ENCODE data around the gene PRDM1.

Gene PRDM1

GRCh38 chr6:106118835-106119431, 32.8 kb downstream of the PRDM1 start:
- H3K27me3 ChIP-seq (ENCODE audit: insufficient read depth, low read length, poor library complexity, severe bottlenecking): no peaks in the 10 kb centered on the region

GRCh38 chr6:106119546-106119945, 33.4 kb downstream of the PRDM1 start:
- Histone ChIP-seq H3K4me3 (ENCODE audit: low read length, poor library complexity, severe bottlenecking) (no peak overlapping the region), H3K9ac (ENCODE audit: low read depth, low read length, poor library complexity, severe bottlenecking) (no peak overlapping the region), H3K79me2 (ENCODE audit: insufficient read depth, low read length) (no peaks in the 10 kb centered on the region), H3K9me3 (ENCODE audit: insufficient read depth, low read depth, low read length) (no peaks in the 10 kb centered on the region), H3K36me3 (ENCODE audit: insufficient read depth, low read length) (no peaks in the 10 kb centered on the region), H3K4me2 (ENCODE audit: low read depth, low read length, poor library complexity, severe bottlenecking) (no peak overlapping the region), H3K27me3 (ENCODE audit: insufficient read depth, low read length, poor library complexity, severe bottlenecking) (no peaks in the 10 kb centered on the region), H4K20me1 (ENCODE audit: insufficient read depth, low read length, poor library complexity, severe bottlenecking) (no peaks in the 10 kb centered on the region), H3K9me2 (replicated peaks; ENCODE audit: low read depth, low read length) (no peaks in the 10 kb centered on the region), H2AFZ (ENCODE audit: low read length) (peak overlapping the region; percentile 5; the same call in 1 of the 2 replicates), H3K4me1 (ENCODE audit: insufficient read depth, low read length, poor library complexity, severe bottlenecking) (peaks cover 51% of the 10 kb centered on the region), H3F3A (ENCODE audit: low read depth) (peaks cover 3% of the 10 kb centered on the region; the same call in 1 of the 2 replicates)
- no peak for TF ChIP-seq CTCF (conservative IDR thresholded peaks at IDR 0.05; ENCODE audit: low read length)
- no peak for TF ChIP-seq EZH2phosphoT487 (IDR thresholded peaks at IDR 0.05; ENCODE audit: borderline replicate concordance)

More at GRCh38 chr6:106118835-106119431, 32.8 kb downstream of the PRDM1 start:
- H3K9ac ChIP-seq (ENCODE audit: low read depth, low read length, poor library complexity, severe bottlenecking): no peak overlapping the region
- H3K4me1 ChIP-seq (ENCODE audit: insufficient read depth, low read length, poor library complexity, severe bottlenecking): peaks cover 57% of the 10 kb centered on the region
- no peak overlapping the region for H3K4me3 ChIP-seq (ENCODE audit: low read length, poor library complexity, severe bottlenecking)
- H3K9me3 ChIP-seq (ENCODE audit: insufficient read depth, low read depth, low read length): no peaks in the 10 kb centered on the region
- H3K36me3 ChIP-seq (ENCODE audit: insufficient read depth, low read length): no peaks in the 10 kb centered on the region
- no peak overlapping the region for H3K4me2 ChIP-seq (ENCODE audit: low read depth, low read length, poor library complexity, severe bottlenecking)
- H3K79me2 ChIP-seq (ENCODE audit: insufficient read depth, low read length): no peaks in the 10 kb centered on the region
- peak overlapping the region; percentile 18 for H2AFZ ChIP-seq (ENCODE audit: low read length)
- TF ChIP-seq EZH2phosphoT487 (IDR thresholded peaks at IDR 0.05; ENCODE audit: borderline replicate concordance) (no peak), CTCF (conservative IDR thresholded peaks at IDR 0.05; ENCODE audit: low read length) (no peak)
- no peaks in the 10 kb centered on the region for H3K9me2 ChIP-seq (replicated peaks; ENCODE audit: low read depth, low read length)
- H4K20me1 ChIP-seq (ENCODE audit: insufficient read depth, low read length, poor library complexity, severe bottlenecking): no peaks in the 10 kb centered on the region
- H3F3A ChIP-seq (ENCODE audit: low read depth): peaks cover 3% of the 10 kb centered on the region; the same call in 1 of the 2 replicates

- no peaks in the 10 kb centered on the region for H3K9me2 ChIP-seq (replicated peaks; ENCODE audit: low read depth, low read length)
- no peaks in the 10 kb centered on the region for H3K79me2 ChIP-seq (ENCODE audit: insufficient read depth, low read length)
- H3K4me3 ChIP-seq (ENCODE audit: low read length, poor library complexity, severe bottlenecking): no peak overlapping the region
- H3K36me3 ChIP-seq (ENCODE audit: insufficient read depth, low read length): no peaks in the 10 kb centered on the region
- no peak overlapping the region for H3K9ac ChIP-seq (ENCODE audit: low read depth, low read length, poor library complexity, severe bottlenecking)
- H3K4me1 ChIP-seq (ENCODE audit: insufficient read depth, low read length, poor library complexity, severe bottlenecking): peaks cover 46% of the 10 kb centered on the region
- peaks cover 3% of the 10 kb centered on the region; the same call in 1 of the 2 replicates for H3F3A ChIP-seq (ENCODE audit: low read depth)
- H3K9me3 ChIP-seq (ENCODE audit: insufficient read depth, low read depth, low read length): no peaks in the 10 kb centered on the region
- no peaks in the 10 kb centered on the region for H3K27me3 ChIP-seq (ENCODE audit: insufficient read depth, low read length, poor library complexity, severe bottlenecking)
- H4K20me1 ChIP-seq (ENCODE audit: insufficient read depth, low read length, poor library complexity, severe bottlenecking): no peaks in the 10 kb centered on the region
- peak overlapping the region; percentile 5; the same call in 1 of the 2 replicates for H2AFZ ChIP-seq (ENCODE audit: low read length)
- TF ChIP-seq EZH2phosphoT487 (IDR thresholded peaks at IDR 0.05; ENCODE audit: borderline replicate concordance) (no peak), CTCF (conservative IDR thresholded peaks at IDR 0.05; ENCODE audit: low read length) (no peak)
- no peak overlapping the region for H3K4me2 ChIP-seq (ENCODE audit: low read depth, low read length, poor library complexity, severe bottlenecking)
Observed at GRCh38 chr6:106120006-106120405, 33.9 kb downstream of the PRDM1 start.

All from Loucy (cell line).